Measurements from ENCODE around the gene SMC1B. TPM values are rescaled to one million over a fixed set of nuclear protein-coding genes. Genes with fewer than 3 reads are reported as not detected.

The SMC1B gene
- total and polyA plus RNA-seq, 4 donors: 0.02 to 0.05 TPM; not detected in 2

Other genes with a start within 250 kb of the SMC1B start
- gene NUP50, start 249.7 kb downstream of the SMC1B start, total RNA-seq: 10 to 100 TPM; 32.7 to 48.2 TPM
- 10 to 100 TPM in 1 of 2 donors, 1 to 10 TPM in 1; 8.7 to 17.0 TPM for gene NUP50, start 249.7 kb downstream of the SMC1B start, polyA plus RNA-seq
- gene KIAA0930, start 172.7 kb downstream of the SMC1B start, total RNA-seq: 10 to 100 TPM; 14.9 to 20.4 TPM
- 10 to 100 TPM in 1 of 2 donors, 1 to 10 TPM in 1; 6.1 to 30.0 TPM for gene KIAA0930, start 172.7 kb downstream of the SMC1B start, polyA plus RNA-seq
- under 1 TPM in 1 of 2 donors, not detected in 1; 0.42 TPM for gene UPK3A, start 128.7 kb downstream of the SMC1B start, total RNA-seq
- gene UPK3A, start 128.7 kb downstream of the SMC1B start, polyA plus RNA-seq: not detected
- gene FAM118A, start 103.7 kb downstream of the SMC1B start, total RNA-seq: 10 to 100 TPM in 1 of 2 donors, 1 to 10 TPM in 1; 4.7 to 36.0 TPM
- gene FAM118A, start 103.7 kb downstream of the SMC1B start, polyA plus RNA-seq: 1 to 10 TPM; 4.9 to 6.3 TPM
- 1 to 10 TPM in 1 of 2 donors, not detected in 1; 1.5 TPM for gene RIBC2, start 94 bp upstream of the SMC1B start, total RNA-seq
- under 1 TPM in 1 of 2 donors, not detected in 1; 0.25 TPM for gene RIBC2, start 94 bp upstream of the SMC1B start, polyA plus RNA-seq
- 1 to 10 TPM; 4.3 to 8.3 TPM for gene FBLN1, start 89.3 kb upstream of the SMC1B start, total RNA-seq
- gene FBLN1, start 89.3 kb upstream of the SMC1B start, polyA plus RNA-seq: 1 to 10 TPM; 2.2 to 9.3 TPM